Measurements from ENCODE around the gene TST. TPM values are rescaled to one million over a fixed set of nuclear protein-coding genes. Genes with fewer than 3 reads are reported as not detected.

The TST gene
- total RNA-seq, 1 donor from 2014 or later, result 20.5 TPM

GRCh38 chr22:36982136-36982535 is 37.1 kb downstream of the TST start:
- DNase-seq (ENCODE audit: extremely low spot score, unreplicated experiment), result no peak
- H3K4me3 Mint-ChIP-seq (ENCODE audit: unreplicated experiment), result no peak overlapping the region
- H3K4me1 Mint-ChIP-seq (ENCODE audit: unreplicated experiment), result peaks cover 9% of the 10 kb centered on the region
- peaks cover 22% of the 10 kb centered on the region for H3K27me3 Mint-ChIP-seq (ENCODE audit: unreplicated experiment)
- no peak for TF ChIP-seq CTCF (IDR thresholded peaks at IDR 0.05)
- H3K9me3 Mint-ChIP-seq (ENCODE audit: unreplicated experiment), result peaks cover 3% of the 10 kb centered on the region
- no peaks in the 10 kb centered on the region for H3K36me3 Mint-ChIP-seq (ENCODE audit: unreplicated experiment)
- H3K27ac Mint-ChIP-seq (ENCODE audit: unreplicated experiment), result no peak overlapping the region

DNA sequence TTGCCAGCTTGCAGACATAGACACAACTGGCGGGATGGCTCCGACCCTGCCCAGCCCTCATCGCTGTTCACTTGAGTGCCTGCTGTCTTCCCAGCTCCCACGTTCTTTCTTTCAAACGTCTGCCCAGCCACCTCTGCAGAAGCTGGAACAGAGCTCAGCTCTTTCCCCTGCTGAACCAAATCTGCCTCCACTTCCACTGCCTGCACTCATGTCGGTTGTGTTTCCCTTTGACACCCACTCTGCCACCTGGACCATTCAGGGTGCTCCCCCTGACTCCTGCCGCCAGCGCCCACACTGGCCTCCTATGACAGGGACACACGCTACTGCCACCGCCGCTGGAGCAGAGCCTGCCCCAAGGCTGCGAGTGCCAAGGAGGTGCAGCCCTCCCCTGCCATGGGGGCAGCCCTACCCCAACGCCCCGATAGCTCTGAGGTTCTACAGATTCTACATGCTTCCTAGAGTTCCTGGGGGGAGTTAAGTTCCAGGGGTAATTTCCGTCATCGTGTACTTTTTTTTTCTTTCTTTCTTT is 37.9 kb downstream of the TST start:
- no peak overlapping the region for H3K27ac Mint-ChIP-seq (ENCODE audit: unreplicated experiment)
- peaks cover 30% of the 10 kb centered on the region for H3K27me3 Mint-ChIP-seq (ENCODE audit: unreplicated experiment)
- peaks cover 2% of the 10 kb centered on the region for H3K9me3 Mint-ChIP-seq (ENCODE audit: unreplicated experiment)
- DNase-seq (ENCODE audit: extremely low spot score, unreplicated experiment), result no peak
- TF ChIP-seq CTCF (IDR thresholded peaks at IDR 0.05), result no peak
- H3K4me3 Mint-ChIP-seq (ENCODE audit: unreplicated experiment), result no peak overlapping the region
- no peaks in the 10 kb centered on the region for H3K36me3 Mint-ChIP-seq (ENCODE audit: unreplicated experiment)
- H3K4me1 Mint-ChIP-seq (ENCODE audit: unreplicated experiment), result peaks cover 9% of the 10 kb centered on the region

DNA sequence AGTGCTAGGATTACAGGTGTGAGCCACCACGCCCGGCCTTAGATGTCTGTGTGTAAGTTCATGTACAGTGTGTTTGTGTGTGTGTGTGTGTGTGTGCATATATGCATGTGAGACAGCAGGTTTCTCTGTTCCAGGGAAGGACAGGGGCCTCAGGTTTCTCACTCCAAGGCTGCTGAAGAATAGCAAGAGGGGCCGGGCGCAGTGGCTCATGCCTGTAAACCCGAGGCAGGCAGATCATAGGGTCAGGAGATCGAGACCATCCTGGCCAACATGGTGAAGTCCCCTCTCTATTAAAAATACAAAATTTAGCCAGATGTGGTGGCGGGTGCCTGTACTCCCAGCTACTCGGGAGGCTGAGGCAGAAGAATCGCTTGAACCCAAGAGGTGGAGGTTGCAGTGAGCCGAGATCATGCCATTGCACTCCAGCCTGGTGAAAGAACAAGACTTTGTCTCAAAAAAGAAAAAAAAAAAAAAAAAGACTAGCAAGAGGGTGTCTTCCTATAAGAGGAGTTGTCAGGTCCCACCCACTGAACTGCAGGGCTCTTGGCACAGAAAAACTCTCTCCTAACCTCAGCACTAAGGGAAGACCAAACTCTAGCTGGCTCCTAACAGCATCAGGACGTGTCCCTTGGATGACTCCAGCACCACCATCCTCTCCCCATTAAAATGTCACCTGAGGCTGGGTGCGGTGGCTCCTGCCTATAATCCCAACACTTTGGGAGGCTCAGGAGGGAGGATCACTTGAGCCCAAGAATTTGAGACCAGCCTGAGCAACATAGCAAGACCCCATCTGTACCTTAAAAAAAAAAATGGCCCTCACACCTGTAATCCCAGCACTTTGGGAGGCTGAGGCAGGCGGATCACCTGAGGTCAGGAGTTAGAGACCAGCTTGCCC is 40.0 kb downstream of the TST start:
- Mint-ChIP-seq H3K4me1 (ENCODE audit: unreplicated experiment) (peaks cover 9% of the 10 kb centered on the region), H3K27ac (ENCODE audit: unreplicated experiment) (no peak overlapping the region), H3K36me3 (ENCODE audit: unreplicated experiment) (no peaks in the 10 kb centered on the region), H3K9me3 (ENCODE audit: unreplicated experiment) (no peaks in the 10 kb centered on the region), H3K4me3 (ENCODE audit: unreplicated experiment) (no peak overlapping the region), H3K27me3 (ENCODE audit: unreplicated experiment) (peaks cover 33% of the 10 kb centered on the region)
- no peak for DNase-seq (ENCODE audit: extremely low spot score, unreplicated experiment)
- no peak for TF ChIP-seq CTCF (IDR thresholded peaks at IDR 0.05)

DNA sequence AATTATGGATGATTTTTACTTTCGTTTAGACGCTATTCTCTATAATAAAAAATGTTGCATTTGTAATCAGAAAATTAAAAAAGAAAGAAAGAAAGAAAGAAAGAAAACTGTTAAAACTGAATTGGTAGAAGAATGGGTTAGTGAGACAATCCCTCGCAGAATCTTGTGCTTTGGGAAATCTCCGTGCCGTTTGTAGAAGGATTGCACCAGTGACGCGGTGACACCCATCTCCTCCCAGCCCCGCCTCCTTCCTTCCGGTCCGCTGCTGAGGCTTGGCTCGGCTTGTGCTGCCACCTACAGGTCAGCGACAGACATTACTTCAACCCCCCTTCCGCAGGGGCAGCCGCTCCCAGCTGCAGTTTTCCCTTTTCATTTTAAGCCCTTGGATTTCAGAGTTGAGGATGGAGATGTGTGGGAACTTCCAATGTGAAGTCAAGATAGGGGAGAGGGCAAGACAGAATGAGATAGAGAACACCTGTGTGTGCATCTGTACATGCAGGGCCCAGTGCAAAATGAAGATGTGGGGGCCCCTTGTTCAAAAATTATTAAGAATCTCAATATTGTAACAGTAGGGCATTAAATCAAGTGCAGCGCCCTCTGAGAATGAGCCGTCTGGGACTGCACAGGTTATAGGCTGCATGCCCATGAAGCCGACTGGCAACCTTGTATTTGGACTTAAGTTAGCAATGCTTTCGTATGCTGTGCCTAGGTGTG is 41.1 kb downstream of the TST start:
- peak; percentile 96 for TF ChIP-seq CTCF (IDR thresholded peaks at IDR 0.05)
- DNase-seq (ENCODE audit: extremely low spot score, unreplicated experiment), result peak; percentile 96
- H3K4me3 Mint-ChIP-seq (ENCODE audit: unreplicated experiment), result peak overlapping the region; percentile 77
- no peaks in the 10 kb centered on the region for H3K9me3 Mint-ChIP-seq (ENCODE audit: unreplicated experiment)
- H3K27ac Mint-ChIP-seq (ENCODE audit: unreplicated experiment), result peak overlapping the region; percentile 66
- no peaks in the 10 kb centered on the region for H3K36me3 Mint-ChIP-seq (ENCODE audit: unreplicated experiment)
- H3K27me3 Mint-ChIP-seq (ENCODE audit: unreplicated experiment), result peaks cover 34% of the 10 kb centered on the region
- H3K4me1 Mint-ChIP-seq (ENCODE audit: unreplicated experiment), result peaks cover 9% of the 10 kb centered on the region

GRCh38 chr22:36977401-36977861 is 41.8 kb downstream of the TST start:
- Mint-ChIP-seq H3K27ac (ENCODE audit: unreplicated experiment) (peak overlapping the region; percentile 66), H3K36me3 (ENCODE audit: unreplicated experiment) (no peaks in the 10 kb centered on the region), H3K4me1 (ENCODE audit: unreplicated experiment) (peaks cover 9% of the 10 kb centered on the region), H3K4me3 (ENCODE audit: unreplicated experiment) (peak overlapping the region; percentile 77), H3K9me3 (ENCODE audit: unreplicated experiment) (no peaks in the 10 kb centered on the region), H3K27me3 (ENCODE audit: unreplicated experiment) (peaks cover 35% of the 10 kb centered on the region)
- DNase-seq (ENCODE audit: extremely low spot score, unreplicated experiment), result no peak
- peak; percentile 37 for TF ChIP-seq CTCF (IDR thresholded peaks at IDR 0.05)

All from osteocyte (in vitro differentiated cells).